Aorta (tissue), 5 donors: Measurements from ENCODE around the gene STK32B. TPM values are rescaled to one million over a fixed set of nuclear protein-coding genes. Genes with fewer than 3 reads are reported as not detected.

Source experiments
- ATAC-seq: fragments of 200-7000 bp; cut with Tn5 transposase; one replicate; pipeline ENCODE4 v1.9.1; 2022; ENCODE audit warnings: moderate library complexity; ENCODE audit not compliant: low FRiP score
- DNase-seq, 2 donors: peaks; one replicate each; pipeline ENCODE4 v3.0.0-alpha.2; 2020
- H3K27ac ChIP-seq, 2 donors: one replicate each; pipeline ENCODE4 v1.5.1; 2013; ENCODE audit warnings: low read length in 2 of 2, mild to moderate bottlenecking in 2 of 2, moderate library complexity in 2 of 2, control low read depth in 1 of 2, inconsistent platforms in 1 of 2, low read depth in 1 of 2
- H3K27me3 ChIP-seq, 2 donors: one replicate each; pipeline ENCODE4 v1.6.1; 2013; ENCODE audit warnings: control low read depth in 1 of 2, low read length in 1 of 2, mild to moderate bottlenecking in 1 of 2, moderate library complexity in 1 of 2; ENCODE audit not compliant: insufficient read depth in 2 of 2, control insufficient read depth in 1 of 2
- H3K36me3 ChIP-seq, 2 donors: one replicate each; pipeline ENCODE4 v1.6.1; 2013; ENCODE audit warnings: control low read depth in 1 of 2, low read length in 1 of 2, mild to moderate bottlenecking in 1 of 2; ENCODE audit not compliant: insufficient read depth in 2 of 2, control insufficient read depth in 1 of 2
- H3K4me1 ChIP-seq, 2 donors: one replicate each; pipeline ENCODE4 v1.6.1; 2013; ENCODE audit warnings: low read length in 2 of 2, control low read depth in 1 of 2, mild to moderate bottlenecking in 1 of 2, moderate library complexity in 1 of 2; ENCODE audit not compliant: insufficient read depth in 2 of 2, control insufficient read depth in 1 of 2
- H3K4me3 ChIP-seq, 2 donors: one replicate each; pipeline ENCODE4 v1.5.1; 2013; ENCODE audit warnings: low read length in 2 of 2, control low read depth in 1 of 2, mild to moderate bottlenecking in 1 of 2
- H3K9me3 ChIP-seq: one replicate; pipeline ENCODE4 v1.6.1; 2013; ENCODE audit warnings: mild to moderate bottlenecking, low read length; ENCODE audit not compliant: control insufficient read depth
- WGBS, 2 donors: extraction: QIAGEN DNeasy Blood & Tissue Kit; methylation state at CpG; one replicate each; pipeline ENCODE4 v1.1.7; 2013; 5-methylcytosine and 5-hydroxymethylcytosine counted together
- intact Hi-C, 2 donors: fragments of 100-400 bp; cut with DNase I; formaldehyde crosslinking; loops; one replicate each; pipeline versions ENCODE4 v1.14.2 to v1.15.0; 2022
- polyA plus RNA-seq, 2 donors: library from polyadenylated mRNA; stranded (reverse); fragments of 200-250 nt; gene quantifications; one replicate each; pipeline ENCODE4 v1.2.3, GENCODE V29; 2013
- total RNA-seq, 2 donors: library from RNA; stranded (reverse); fragmentation: NEBNext Ultra II Directional; extraction: Animal tissue kit (Norgen Biotek cat#: 25700); gene quantifications; one replicate each; pipeline ENCODE4 v1.2.1, GENCODE V29; 2021
- donor health status: healthy with polysubstance abuse.
- donor health status: Bipolar disorder and iron deficiency.
- donor health status: DM: no; HTN: no; CAD: no.
- donor health status: DM: no; HTN: no; CAD: no.
- donor health status: DM: yes; HTN: yes; CAD: no.

The STK32B gene
- total and polyA plus RNA-seq, 4 donors: 0.63 to 4.1 (median 1.9) TPM

- H3K4me1 ChIP-seq: no peaks in the 10 kb centered on the region
- DNase-seq: no peak
- no peaks in the 10 kb centered on the region for H3K36me3 ChIP-seq
- no peak overlapping the region for H3K4me3 ChIP-seq
- intact Hi-C loops: no loop called here
- peaks cover 10% of the 10 kb centered on the region for H3K9me3 ChIP-seq
- no peak overlapping the region for H3K27ac ChIP-seq
- ATAC-seq: no peak
- H3K27me3 ChIP-seq: no peaks in the 10 kb centered on the region
- 76 to 81% methylated on average over 2 of the region's 2 CpGs for WGBS, 2 donors
These were observed 271.0 kb downstream of the STK32B start for GRCh38 chr4:5322321-5322720.

DNA sequence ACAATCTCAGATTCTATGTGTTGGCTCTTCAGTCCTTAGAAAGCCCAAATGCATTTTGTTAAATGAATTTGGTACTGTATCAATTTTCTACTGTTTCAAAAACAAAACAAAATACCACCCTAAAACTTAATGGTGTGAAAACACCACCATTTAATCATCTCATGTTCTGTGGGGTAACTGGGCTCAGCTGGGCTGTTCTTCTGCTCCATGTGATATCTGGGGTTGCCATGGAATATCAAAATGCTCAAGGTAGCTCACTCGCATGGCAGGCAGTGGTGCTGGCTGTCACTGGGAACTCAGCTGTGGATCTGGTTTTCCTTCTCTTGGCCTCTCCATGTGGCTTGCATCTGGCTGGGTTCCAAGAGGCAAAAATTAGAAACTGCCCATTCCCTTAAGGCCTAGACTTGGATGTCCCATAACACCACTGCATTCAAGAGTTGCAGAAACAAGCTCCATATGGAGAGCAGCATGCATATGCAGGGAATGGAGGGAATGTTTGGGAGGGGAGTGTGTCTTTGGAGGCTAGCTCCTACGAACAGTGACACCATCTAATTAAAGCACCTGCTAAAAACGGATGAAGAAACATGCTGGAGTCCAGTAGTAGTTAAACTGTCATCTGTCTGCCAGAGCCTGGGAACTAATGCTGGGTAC is 279.2 kb downstream of the STK32B start:
- H3K27ac ChIP-seq: no peak overlapping the region
- DNase-seq (no peak), ATAC-seq (no peak)
- peaks cover 0 to 1% of the 10 kb centered on the region in 2 donors for H3K36me3 ChIP-seq
- no peaks in the 10 kb centered on the region for H3K4me1 ChIP-seq
- WGBS, 2 donors: 62 to 63% methylated on average over 3 of the region's 3 CpGs
- intact Hi-C loops: no loop called here
- H3K4me3 ChIP-seq: no peak overlapping the region
- no peaks in the 10 kb centered on the region for H3K27me3 ChIP-seq
- peaks cover 11% of the 10 kb centered on the region for H3K9me3 ChIP-seq

- DNase-seq (no peak), ATAC-seq (no peak)
- 37 to 42% methylated on average over 2 of the region's 2 CpGs for WGBS, 2 donors
- H3K4me3 ChIP-seq: no peak overlapping the region
- H3K9me3 ChIP-seq: peaks cover 2% of the 10 kb centered on the region
- no peaks in the 10 kb centered on the region for H3K36me3 ChIP-seq
- H3K27me3 ChIP-seq: no peaks in the 10 kb centered on the region
- H3K4me1 ChIP-seq: no peaks in the 10 kb centered on the region
- no peak overlapping the region for H3K27ac ChIP-seq
- intact Hi-C loops: no loop called here
These were observed 286.5 kb downstream of the STK32B start for GRCh38 chr4:5337731-5338130.

DNA sequence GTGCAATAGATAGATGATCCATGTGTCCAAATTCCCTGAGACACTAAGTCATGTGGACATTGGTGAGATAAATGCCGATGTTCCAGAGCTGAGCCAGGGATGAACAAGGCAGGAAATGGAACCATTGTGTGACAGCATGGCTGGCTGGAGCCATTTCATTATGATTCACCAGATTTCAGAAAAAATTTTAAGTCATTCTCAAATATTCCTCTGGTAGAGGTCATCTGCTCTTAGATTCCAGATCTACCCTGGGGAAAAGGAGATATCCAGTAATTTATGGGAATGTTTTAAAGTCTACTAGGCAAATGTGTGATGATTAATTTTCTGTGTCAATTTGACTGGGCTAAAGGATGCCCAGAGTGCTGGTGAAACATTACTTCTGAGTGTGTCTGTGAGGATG is 287.3 kb downstream of the STK32B start:
- no peaks in the 10 kb centered on the region for H3K36me3 ChIP-seq
- no peak for ATAC-seq
- 71 to 76% methylated on average over 1 of the region's 1 CpG for WGBS, 2 donors
- H3K4me1 ChIP-seq: no peaks in the 10 kb centered on the region
- no peak overlapping the region for H3K4me3 ChIP-seq
- H3K27ac ChIP-seq: no peak overlapping the region
- H3K27me3 ChIP-seq: no peaks in the 10 kb centered on the region
- intact Hi-C loops: no loop called here
- no peak for DNase-seq
- peaks cover 2% of the 10 kb centered on the region for H3K9me3 ChIP-seq

- Histone ChIP-seq H3K9me3 (peaks cover 2% of the 10 kb centered on the region), H3K4me1 (no peaks in the 10 kb centered on the region), H3K36me3 (no peaks in the 10 kb centered on the region), H3K27ac (no peak overlapping the region), H3K27me3 (no peaks in the 10 kb centered on the region), H3K4me3 (no peak overlapping the region)
- WGBS, 2 donors: 78 to 81% methylated on average over 6 of the region's 6 CpGs
- intact Hi-C loops: no loop called here
- DNase-seq: no peak
- ATAC-seq: no peak
These were observed 289.7 kb downstream of the STK32B start for GRCh38 chr4:5340991-5341451.

- no peak overlapping the region for H3K27ac ChIP-seq
- H3K4me1 ChIP-seq: no peaks in the 10 kb centered on the region
- H3K36me3 ChIP-seq: no peaks in the 10 kb centered on the region
- no peak for DNase-seq
- intact Hi-C loops: no loop called here
- H3K27me3 ChIP-seq: no peaks in the 10 kb centered on the region
- no peak overlapping the region for H3K4me3 ChIP-seq
- 91 to 93% methylated on average over 6 of the region's 6 CpGs for WGBS, 2 donors
- no peak for ATAC-seq
- peaks cover 2% of the 10 kb centered on the region for H3K9me3 ChIP-seq
These were observed 290.2 kb downstream of the STK32B start for GRCh38 chr4:5341526-5341925.

- Histone ChIP-seq H3K27me3 (no peaks in the 10 kb centered on the region), H3K9me3 (no peaks in the 10 kb centered on the region), H3K36me3 (no peaks in the 10 kb centered on the region), H3K4me1 (no peaks in the 10 kb centered on the region), H3K4me3 (no peak overlapping the region), H3K27ac (no peak overlapping the region)
- ATAC-seq (no peak), DNase-seq (no peak)
- intact Hi-C loops: no loop called here
These were observed 304.6 kb downstream of the STK32B start for GRCh38 chr4:5355846-5356245.

DNA sequence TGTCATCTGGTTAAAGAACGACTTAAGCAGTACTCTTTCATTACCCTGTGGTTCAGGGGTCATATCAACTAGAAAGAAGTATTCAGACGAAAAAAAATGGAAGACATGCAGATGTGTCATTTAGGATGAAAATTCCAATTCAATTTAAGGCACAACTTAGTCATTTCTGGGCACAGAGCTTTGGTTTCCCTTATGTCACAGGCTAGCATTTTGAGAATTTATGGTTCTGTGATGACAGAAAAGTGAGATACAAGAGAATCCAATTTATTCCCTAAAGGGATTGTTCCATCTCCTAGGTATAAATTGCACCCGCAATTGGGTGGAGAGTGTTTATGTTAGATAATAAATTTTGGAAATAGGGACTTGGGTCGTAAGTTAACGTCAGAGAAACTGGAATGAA is 306.6 kb downstream of the STK32B start:
- Histone ChIP-seq H3K9me3 (no peaks in the 10 kb centered on the region), H3K36me3 (no peaks in the 10 kb centered on the region), H3K27ac (no peak overlapping the region), H3K27me3 (no peaks in the 10 kb centered on the region), H3K4me3 (no peak overlapping the region), H3K4me1 (no peaks in the 10 kb centered on the region)
- WGBS, 2 donors: 41 to 43% methylated on average over 5 of the region's 5 CpGs
- ATAC-seq: no peak
- no peak for DNase-seq
- intact Hi-C loops: no loop called here

GRCh38 chr4:5361968-5362367 is 310.7 kb downstream of the STK32B start:
- no peak for DNase-seq
- intact Hi-C loops: no loop called here
- WGBS, 2 donors: 58 to 59% methylated on average over 5 of the region's 5 CpGs

More at GRCh38 chr4:5361968-5362367, 310.7 kb downstream of the STK32B start:
- H3K4me3 ChIP-seq: no peak overlapping the region
- H3K4me1 ChIP-seq: no peaks in the 10 kb centered on the region
- ATAC-seq: no peak
- no peaks in the 10 kb centered on the region for H3K27me3 ChIP-seq
- H3K9me3 ChIP-seq: no peaks in the 10 kb centered on the region
- H3K27ac ChIP-seq: no peak overlapping the region
- no peaks in the 10 kb centered on the region for H3K36me3 ChIP-seq
